ENCODE data around the gene PUS1.

DNA sequence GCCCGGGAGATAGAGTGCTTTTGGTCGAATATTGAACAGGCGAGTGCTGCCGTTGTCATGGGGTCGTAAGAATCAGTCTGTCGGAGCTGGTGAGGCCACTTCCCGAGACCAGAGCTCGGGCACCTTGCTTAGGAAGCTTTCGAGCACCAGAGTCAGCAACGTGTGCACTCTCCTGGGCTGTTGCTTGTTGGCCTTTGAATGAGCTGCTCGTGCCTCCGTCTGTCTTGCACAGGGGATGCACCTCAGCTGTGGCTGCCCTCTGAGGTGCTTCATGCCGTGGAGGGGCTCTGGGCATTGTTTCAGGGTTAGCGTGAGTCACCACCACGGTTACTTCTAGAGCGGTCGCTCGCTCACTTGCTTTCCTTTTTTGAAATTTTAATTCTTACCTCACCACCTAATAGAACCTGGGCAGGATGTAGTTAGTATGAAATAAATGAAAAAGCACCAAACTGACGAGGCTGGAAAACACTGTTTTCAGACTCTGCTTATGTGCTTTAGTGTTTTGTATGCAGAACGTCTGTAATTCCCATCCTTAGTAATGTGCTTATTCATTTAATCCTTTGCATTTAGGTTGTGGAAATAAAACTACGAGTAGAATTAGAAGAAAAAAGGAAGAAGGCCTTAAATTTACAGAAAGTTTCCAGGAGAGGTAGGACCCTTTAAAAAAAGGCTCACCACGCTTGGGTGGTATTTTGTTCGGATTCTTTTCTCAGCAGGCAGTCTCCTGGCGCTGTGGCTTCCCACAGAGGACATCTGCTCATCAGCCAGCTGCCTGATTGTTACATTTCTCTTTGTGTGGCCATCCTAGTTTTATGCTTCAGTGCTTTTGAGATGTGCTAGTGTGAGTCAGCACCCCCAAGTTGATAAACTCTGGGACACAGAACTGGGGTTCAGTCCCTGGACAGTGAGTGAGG is 61.2 kb downstream of the PUS1 start:
- no peak for TF ChIP-seq POLR2A (IDR thresholded peaks at IDR 0.05)
- TF ChIP-seq CTCF (IDR thresholded peaks at IDR 0.05), result no peak

All from right lobe of liver (tissue), 4 donors.